Astrocyte (in vitro differentiated cells and primary cell): ENCODE measurements around the gene DAO. TPM values are rescaled to one million over a fixed set of nuclear protein-coding genes. Genes with fewer than 3 reads are reported as not detected.
"Not testable (repeated sequence)": the region's sequence is repeated elsewhere in the genome, so short reads cannot be mapped to it uniquely, and the experiment has no call there.

Experiments
- DNase-seq: peaks from one replicate; pipeline ENCODE4 v3.0.0-alpha.2; 2010; ENCODE audit warnings: low read depth
- FAIRE-seq: peaks from 2 replicates; lab custom pipeline; 2011; peaks lifted over from hg19 to GRCh38; lab: Jason Lieb, UNC
- H2AFZ ChIP-seq: 2 replicates; pipeline ENCODE4 v1.6.0; 2012; ENCODE audit warnings: low read depth, low read length, inconsistent platforms
- H3K27ac ChIP-seq: 2 replicates; pipeline ENCODE4 v1.5.1; 2011; ENCODE audit warnings: low read depth, low read length, inconsistent platforms
- H3K27me3 ChIP-seq: 2 replicates; pipeline ENCODE4 v1.6.0; 2011; ENCODE audit warnings: low read length, inconsistent platforms; ENCODE audit not compliant: insufficient read depth
- H3K36me3 ChIP-seq: 2 replicates; pipeline ENCODE4 v1.5.1; 2011; ENCODE audit warnings: low read length, inconsistent platforms; ENCODE audit not compliant: insufficient read depth
- H3K4me1 ChIP-seq: 2 replicates; pipeline ENCODE4 v1.5.1; 2011; ENCODE audit warnings: low read length, inconsistent platforms; ENCODE audit not compliant: insufficient read depth
- H3K4me2 ChIP-seq: 2 replicates; pipeline ENCODE4 v1.6.0; 2012; ENCODE audit warnings: low read length, inconsistent platforms
- H3K4me3 ChIP-seq: 2 replicates; pipeline ENCODE4 v1.5.1; 2011; ENCODE audit warnings: low read depth, mild to moderate bottlenecking, low read length, inconsistent platforms; ENCODE audit not compliant: insufficient read depth
- H3K79me2 ChIP-seq: 2 replicates; pipeline ENCODE4 v1.6.0; 2012; ENCODE audit warnings: mild to moderate bottlenecking, low read length, inconsistent platforms; ENCODE audit not compliant: insufficient read depth
- H3K9ac ChIP-seq: 2 replicates; pipeline ENCODE4 v1.6.0; 2012; ENCODE audit warnings: mild to moderate bottlenecking, low read length, inconsistent platforms
- H3K9me3 ChIP-seq: 2 replicates; pipeline ENCODE4 v1.5.1; 2012; ENCODE audit warnings: low read depth, mild to moderate bottlenecking, low read length, inconsistent platforms; ENCODE audit not compliant: insufficient read depth
- H4K20me1 ChIP-seq: 2 replicates; pipeline ENCODE4 v1.6.0; 2012; ENCODE audit warnings: low read length, inconsistent platforms; ENCODE audit not compliant: insufficient read depth
- H3K27ac Mint-ChIP-seq: one replicate; pipeline ENCODE4 v1.8.0; 2021; ENCODE audit warnings: mild to moderate bottlenecking, mixed read lengths; ENCODE audit not compliant: unreplicated experiment
- H3K27me3 Mint-ChIP-seq: one replicate; pipeline ENCODE4 v1.8.0; 2021; ENCODE audit warnings: low read depth, mixed read lengths; ENCODE audit not compliant: unreplicated experiment
- H3K36me3 Mint-ChIP-seq: one replicate; pipeline ENCODE4 v1.8.0; 2021; ENCODE audit warnings: low read depth, mixed read lengths; ENCODE audit not compliant: unreplicated experiment
- H3K4me1 Mint-ChIP-seq: one replicate; pipeline ENCODE4 v1.8.0; 2021; ENCODE audit warnings: low read depth, mixed read lengths; ENCODE audit not compliant: unreplicated experiment
- H3K4me3 Mint-ChIP-seq: one replicate; pipeline ENCODE4 v1.8.0; 2021; ENCODE audit warnings: mild to moderate bottlenecking, moderate library complexity, mixed read lengths; ENCODE audit not compliant: unreplicated experiment
- H3K9me3 Mint-ChIP-seq: one replicate; pipeline ENCODE4 v1.8.0; 2021; ENCODE audit warnings: mild to moderate bottlenecking, mixed read lengths; ENCODE audit not compliant: unreplicated experiment
- CTCF ChIP-seq: IDR thresholded peaks from 2 replicates; pipeline ENCODE4 v1.5.1; 2011; ENCODE audit warnings: low read depth, mild to moderate bottlenecking, inconsistent platforms, low read length, moderate library complexity; ENCODE audit not compliant: insufficient read depth
- EZH2 ChIP-seq: IDR thresholded peaks from 2 replicates; pipeline ENCODE4 v1.6.1; 2012; ENCODE audit warnings: mild to moderate bottlenecking, low read length, inconsistent platforms; ENCODE audit not compliant: insufficient read depth
- total RNA-seq: library from RNA; stranded (reverse); gene quantifications from 2 replicates; pipeline ENCODE4 v1.2.1, GENCODE V29; 2021

DAO gene
- total RNA-seq, 1 donor from 2014 or later = not detected

GRCh38 chr12:108840605-108841332 lies 39.1 kb upstream of the DAO start:
- Mint-ChIP-seq H3K9me3 (no peaks in the 10 kb centered on the region), H3K4me1 (peaks cover 43% of the 10 kb centered on the region), H3K4me3 (no peak overlapping the region), H3K36me3 (peaks cover 37% of the 10 kb centered on the region), H3K27ac (peak overlapping the region; percentile 69), H3K27me3 (no peaks in the 10 kb centered on the region)
- Histone ChIP-seq H3K9ac (peak overlapping the region; percentile 73), H3K79me2 (peaks cover 82% of the 10 kb centered on the region), H3K4me1 (peaks cover 50% of the 10 kb centered on the region), H3K27me3 (no peaks in the 10 kb centered on the region), H3K4me3 (no peak overlapping the region), H2AFZ (no peak overlapping the region), H4K20me1 (peaks cover 1% of the 10 kb centered on the region), H3K36me3 (peaks cover 34% of the 10 kb centered on the region), H3K27ac (peak overlapping the region; percentile 97), H3K4me2 (peak overlapping the region; percentile 43), H3K9me3 (no peaks in the 10 kb centered on the region)
- TF ChIP-seq CTCF (no peak), EZH2 (no peak)
- FAIRE-seq = no peak
- DNase-seq = peak; percentile 71

GRCh38 chr12:108841825-108842224 lies 38.1 kb upstream of the DAO start:
- H3K9me3 Mint-ChIP-seq, H3K27me3 ChIP-seq, H3K27me3 Mint-ChIP-seq, FAIRE-seq, DNase-seq, H3K4me3 ChIP-seq, H2AFZ ChIP-seq, H3K27ac Mint-ChIP-seq, H3K4me3 Mint-ChIP-seq, H3K27ac ChIP-seq, H3K4me2 ChIP-seq, H3K9ac ChIP-seq, H3K9me3 ChIP-seq: not testable (repeated sequence)
- Histone ChIP-seq H3K36me3 (peaks cover 40% of the 10 kb centered on the region), H3K4me1 (peaks cover 47% of the 10 kb centered on the region), H3K79me2 (peaks cover 83% of the 10 kb centered on the region), H4K20me1 (peaks cover 12% of the 10 kb centered on the region)
- Mint-ChIP-seq H3K4me1 (peaks cover 45% of the 10 kb centered on the region), H3K36me3 (peaks cover 39% of the 10 kb centered on the region)

- H3K4me1 Mint-ChIP-seq = peaks cover 42% of the 10 kb centered on the region
- Histone ChIP-seq H2AFZ (no peak overlapping the region), H3K79me2 (peaks cover 83% of the 10 kb centered on the region), H3K9me3 (no peaks in the 10 kb centered on the region), H3K4me2 (no peak overlapping the region), H3K9ac (no peak overlapping the region), H3K27ac (no peak overlapping the region), H4K20me1 (peaks cover 12% of the 10 kb centered on the region), H3K36me3 (peaks cover 41% of the 10 kb centered on the region), H3K4me3 (no peak overlapping the region), H3K27me3 (no peaks in the 10 kb centered on the region), H3K4me1 (peaks cover 42% of the 10 kb centered on the region)
- peaks cover 41% of the 10 kb centered on the region for H3K36me3 Mint-ChIP-seq
- DNase-seq = no peak
- no peaks in the 10 kb centered on the region for H3K9me3 Mint-ChIP-seq
- no peaks in the 10 kb centered on the region for H3K27me3 Mint-ChIP-seq
- no peak for FAIRE-seq
- TF ChIP-seq EZH2 (no peak), CTCF (no peak)
- H3K27ac Mint-ChIP-seq = peak overlapping the region; percentile 58
- no peak overlapping the region for H3K4me3 Mint-ChIP-seq
Observed at GRCh38 chr12:108842361-108842760, 37.5 kb upstream of the DAO start.
